Brain pericyte (primary cell): ENCODE data around the gene PARD6B.
"Not testable (repeated sequence)": the region's sequence is repeated elsewhere in the genome, so short reads cannot be mapped to it uniquely, and the experiment has no call there.

Experiments used
- DNase-seq: peaks from one replicate; pipeline ENCODE4 v3.0.0-alpha.2; 2012; ENCODE audit warnings: low read depth, low spot score

The PARD6B gene

DNA sequence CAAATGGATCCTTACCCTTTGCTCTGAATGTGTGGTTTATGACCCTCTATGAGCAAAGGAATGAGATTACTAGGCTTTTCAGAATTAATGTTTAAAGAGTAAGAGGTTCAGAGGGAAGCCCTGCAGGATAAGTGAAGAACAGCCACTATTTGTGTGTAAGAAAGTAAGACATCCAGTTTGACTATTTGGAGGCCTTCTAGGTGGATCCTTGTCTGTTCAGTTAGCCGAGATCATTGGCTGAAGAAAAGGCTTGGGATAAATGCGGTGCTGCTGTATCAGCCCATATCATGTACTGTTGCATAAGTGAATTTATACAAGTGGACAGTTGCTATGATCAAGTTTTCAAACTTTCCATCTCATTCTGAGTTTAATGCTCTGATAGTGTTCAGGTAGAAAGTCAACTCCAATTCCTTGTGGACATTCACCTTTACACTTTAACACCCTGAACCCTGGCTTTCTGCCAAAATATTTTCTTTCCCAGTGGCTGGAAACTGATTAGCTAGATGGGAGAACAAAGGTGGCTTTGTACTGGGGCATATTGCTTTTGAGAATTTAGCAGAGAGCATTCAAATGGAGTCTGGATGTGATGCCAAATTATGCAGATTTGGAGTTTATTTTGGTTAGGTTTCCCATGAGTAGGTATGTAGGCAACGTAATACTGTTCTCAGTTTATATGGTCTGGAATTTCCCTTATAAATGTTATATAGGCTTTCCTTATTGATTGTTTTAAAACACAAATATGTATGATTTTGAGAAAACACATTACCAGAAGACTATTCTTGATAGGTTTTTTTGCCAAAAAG, 15.0 kb downstream of the PARD6B start:
- DNase-seq = no peak

DNA sequence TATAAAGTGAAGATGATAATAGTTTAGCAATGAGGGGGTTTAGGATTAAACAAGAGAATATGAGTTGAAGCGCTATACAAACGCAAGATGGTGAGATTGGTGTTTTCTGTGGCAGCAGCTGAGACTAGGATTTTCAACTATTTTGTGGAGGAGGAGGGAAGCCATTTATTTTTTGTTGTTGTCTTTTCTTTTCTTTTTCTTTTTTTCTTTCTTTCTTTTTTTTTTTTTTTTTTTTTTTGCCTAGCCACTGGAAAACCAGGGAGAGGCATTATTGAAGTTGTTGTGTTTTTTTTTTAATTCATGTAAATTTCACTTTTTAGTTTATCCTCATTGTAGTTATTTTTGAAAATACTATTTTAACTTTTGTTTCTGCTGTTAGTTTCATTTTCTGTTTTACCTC, 15.9 kb downstream of the PARD6B start:
- no peak for DNase-seq

DNA sequence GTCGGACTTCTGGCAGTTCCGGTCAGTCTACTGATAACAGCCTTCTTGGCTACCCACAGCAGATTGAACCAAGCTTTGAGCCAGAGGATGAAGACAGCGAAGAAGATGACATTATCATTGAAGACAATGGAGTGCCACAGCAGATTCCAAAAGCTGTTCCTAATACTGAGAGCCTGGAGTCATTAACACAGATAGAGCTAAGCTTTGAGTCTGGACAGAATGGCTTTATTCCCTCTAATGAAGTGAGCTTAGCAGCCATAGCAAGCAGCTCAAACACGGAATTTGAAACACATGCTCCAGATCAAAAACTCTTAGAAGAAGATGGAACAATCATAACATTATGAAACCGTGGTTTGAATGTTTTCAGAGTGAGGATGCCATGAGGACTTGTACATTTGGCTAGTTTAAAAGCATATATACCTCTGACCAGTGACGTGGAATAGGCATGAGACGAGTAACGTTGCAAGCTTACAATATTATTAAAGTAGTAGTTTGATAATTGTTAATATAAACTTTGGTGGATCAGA, 18.8 kb downstream of the PARD6B start:
- DNase-seq = no peak

DNA sequence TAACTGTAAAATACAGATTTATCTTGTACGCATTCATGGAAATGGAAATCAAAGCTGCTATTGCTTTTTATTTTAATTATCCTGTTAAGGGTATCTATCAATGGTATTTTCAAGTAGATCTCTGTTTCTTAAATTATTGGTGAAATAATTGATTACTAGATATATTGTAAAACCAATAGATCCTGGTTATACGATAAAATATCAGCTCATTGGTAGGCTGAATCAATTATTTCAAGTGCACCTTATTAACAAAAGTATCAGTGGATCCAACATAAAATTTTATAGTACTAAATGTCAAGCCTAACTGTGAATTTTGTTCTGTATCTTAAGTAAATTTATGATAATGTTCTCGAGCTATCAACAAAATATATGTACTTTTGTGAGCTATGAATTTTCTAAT, 21.8 kb downstream of the PARD6B start:
- DNase-seq = no peak

DNA sequence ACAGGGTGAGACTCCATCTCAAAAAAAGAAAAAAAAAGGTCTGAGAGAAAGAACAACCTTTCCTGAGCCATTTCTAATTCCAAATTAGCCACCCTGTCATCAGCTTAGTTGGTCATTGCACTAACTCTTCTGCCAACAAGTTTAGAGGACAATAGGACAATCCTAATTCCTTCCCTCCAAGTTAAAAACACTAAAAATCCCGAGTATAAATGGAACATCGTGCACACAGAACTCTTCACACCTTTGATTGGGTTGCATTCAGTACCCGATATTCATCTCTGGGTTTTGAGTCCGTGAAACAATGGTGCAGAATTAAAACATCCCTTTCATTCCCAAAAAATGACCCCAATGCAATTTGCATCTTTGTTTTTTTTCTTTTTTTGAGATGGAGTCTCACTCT, 23.0 kb downstream of the PARD6B start:
- DNase-seq = no peak

GRCh38 chr20:50756447-50756846, 25.1 kb downstream of the PARD6B start:
- DNase-seq = no peak

DNA sequence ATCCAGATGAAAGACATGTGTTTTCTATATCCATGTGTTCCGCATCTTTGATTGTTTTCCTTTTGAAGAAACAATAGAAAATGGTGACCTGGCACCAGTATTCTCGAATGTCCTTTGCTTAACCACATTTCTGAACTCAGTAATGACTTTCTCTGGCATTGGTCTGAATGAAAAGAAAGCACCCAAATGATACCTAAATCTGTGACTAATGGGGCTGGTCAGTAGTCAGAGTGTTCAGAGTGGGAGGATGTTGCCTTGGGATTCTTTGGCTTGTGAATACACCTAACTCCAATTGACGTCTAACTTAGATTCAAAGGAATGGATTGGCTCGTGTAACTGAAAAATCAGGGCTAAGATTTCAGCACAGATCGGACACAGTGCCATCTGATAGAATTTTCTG, 27.1 kb downstream of the PARD6B start:
- no peak for DNase-seq

DNA sequence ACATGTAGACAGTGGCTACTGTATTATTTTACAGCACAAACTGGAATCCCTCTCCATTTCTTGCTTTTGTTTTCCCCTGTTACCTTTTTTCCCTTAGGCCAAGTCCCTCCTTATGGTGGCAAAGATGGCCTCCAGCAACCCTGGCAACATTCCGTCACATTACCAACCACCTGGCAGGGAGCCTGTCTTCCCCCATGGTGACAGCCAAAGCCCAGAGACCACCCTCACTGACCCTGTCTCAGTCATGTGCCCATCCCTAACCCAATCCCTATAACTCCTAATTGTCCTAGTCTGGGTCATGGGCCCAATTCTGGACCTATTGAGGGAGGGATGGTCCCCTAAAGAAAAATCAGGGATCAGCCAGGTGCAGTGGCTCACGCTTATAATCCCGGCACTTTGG, 27.6 kb downstream of the PARD6B start:
- no peak for DNase-seq

DNA sequence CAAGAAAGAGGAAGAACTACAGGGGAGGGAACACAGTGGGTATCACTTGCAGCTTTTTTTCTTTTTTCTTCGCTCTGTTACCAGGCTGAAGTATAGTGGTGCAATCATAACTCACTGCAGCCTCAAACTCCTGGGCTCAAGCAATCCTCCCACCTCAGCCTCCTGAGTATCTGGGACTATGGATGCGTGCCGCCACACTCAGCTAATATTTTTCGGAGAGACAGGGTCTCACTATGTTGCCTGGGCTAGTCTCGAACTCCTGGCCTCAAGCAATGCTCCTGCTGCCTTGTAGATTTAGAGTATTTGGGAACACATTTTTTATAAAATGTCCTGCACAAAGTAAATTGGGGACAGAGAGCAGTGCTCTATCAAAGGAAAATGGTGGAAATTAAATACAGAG, 28.3 kb downstream of the PARD6B start:
- DNase-seq = no peak

GRCh38 chr20:50762045-50762422, 30.7 kb downstream of the PARD6B start:
- no peak for DNase-seq

- DNase-seq = no peak
Measured at GRCh38 chr20:50762435-50763220, 31.2 kb downstream of the PARD6B start.

DNA sequence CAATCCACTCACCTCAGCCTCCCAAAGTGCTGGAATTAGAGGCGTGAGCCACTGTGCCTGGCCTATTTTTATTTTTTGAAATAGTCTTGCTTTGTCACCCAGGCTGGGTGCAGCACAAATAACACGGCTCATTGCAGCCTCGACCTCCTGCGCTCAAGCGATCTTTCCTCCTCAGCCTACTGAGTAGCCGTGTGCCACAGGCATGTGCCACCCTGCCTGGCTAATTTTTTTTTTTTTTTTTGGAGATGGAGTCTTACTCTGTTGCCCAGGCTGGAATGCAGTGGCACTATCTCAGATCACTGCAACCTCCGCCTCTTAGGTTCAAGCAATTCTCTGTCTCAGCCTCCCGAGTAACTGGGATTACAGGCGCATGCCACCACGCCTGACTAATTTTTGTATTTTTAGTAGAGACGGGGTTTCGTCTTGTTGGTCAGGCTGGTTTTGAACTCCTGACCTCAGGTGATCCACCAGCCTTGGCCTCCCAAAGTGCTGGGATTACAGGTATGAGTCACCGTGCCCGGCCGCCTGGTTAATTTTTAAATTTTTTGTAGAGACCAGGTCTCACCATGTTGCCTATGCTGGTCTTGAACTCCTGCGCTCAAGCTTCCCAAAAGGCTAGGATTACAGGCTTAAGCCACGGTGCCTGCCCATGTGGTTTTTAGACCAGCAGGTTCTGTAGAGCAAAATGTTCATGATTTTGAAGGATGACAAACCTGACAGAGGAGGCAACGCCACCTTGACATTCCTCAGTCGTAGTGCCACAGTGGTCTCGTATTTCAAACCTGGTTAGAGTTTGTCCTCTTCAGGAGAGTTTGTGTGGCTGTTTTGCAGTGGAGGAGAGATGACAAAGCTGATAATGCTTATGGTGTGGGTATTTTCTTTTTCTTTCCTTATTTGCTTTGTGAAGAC, 32.4 kb downstream of the PARD6B start:
- not testable (repeated sequence) for DNase-seq

- not testable (repeated sequence) for DNase-seq
Measured at GRCh38 chr20:50765251-50765650, 33.9 kb downstream of the PARD6B start.

- DNase-seq = no peak
Measured at GRCh38 chr20:50765674-50766073, 34.3 kb downstream of the PARD6B start.

GRCh38 chr20:50766955-50767809, 35.8 kb downstream of the PARD6B start:
- DNase-seq = not testable (repeated sequence)

DNA sequence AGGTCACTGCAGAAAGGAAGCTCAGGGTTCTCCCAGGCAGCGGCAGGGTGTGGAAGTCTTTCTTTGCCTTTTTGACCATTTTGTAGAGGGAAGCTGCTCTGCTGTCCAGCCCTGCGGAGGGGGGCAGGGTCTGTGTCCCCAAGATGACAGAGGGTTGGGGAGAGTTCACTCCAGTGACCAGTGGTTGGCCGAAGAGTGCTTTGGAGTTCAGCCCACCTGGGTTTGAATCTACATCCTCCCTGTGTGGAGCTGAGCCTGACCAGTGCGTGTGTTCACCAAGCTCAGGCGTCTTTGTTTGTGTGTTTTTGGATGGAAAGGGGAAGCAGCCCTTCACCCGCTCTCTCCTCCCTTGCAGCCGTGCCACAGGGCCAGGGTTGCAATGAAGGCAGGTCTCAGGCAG, 37.6 kb downstream of the PARD6B start:
- DNase-seq = not testable (repeated sequence)

- not testable (repeated sequence) for DNase-seq
Measured at GRCh38 chr20:50769551-50770085, 38.2 kb downstream of the PARD6B start.

- DNase-seq = not testable (repeated sequence)
Measured at GRCh38 chr20:50771419-50772080, 40.2 kb downstream of the PARD6B start.

GRCh38 chr20:50772420-50773185, 41.2 kb downstream of the PARD6B start:
- DNase-seq = no peak
